ENCODE data around the gene TMEM169.

Gene TMEM169

GRCh38 chr2:216047397-216047796 lies 34.3 kb upstream of the TMEM169 start:
- H3K4me3 ChIP-seq (replicated peaks; ENCODE audit: insufficient read depth, low read length): no peak overlapping the region
- no peak for DNase-seq (ENCODE audit: low read depth in 1 of 2, low spot score in 1 of 2)
- H3K27me3 ChIP-seq (ENCODE audit: insufficient read depth, poor library complexity, severe bottlenecking): no peaks in the 10 kb centered on the region
- no peak for TF ChIP-seq REST (IDR thresholded peaks at IDR 0.05; ENCODE audit: insufficient replicate concordance, low read depth)
- TF ChIP-seq SPI1 (IDR thresholded peaks at IDR 0.05; ENCODE audit: borderline replicate concordance, low read depth): no peak
- TF ChIP-seq GABPA (IDR thresholded peaks at IDR 0.05; ENCODE audit: low read depth): no peak
- TF ChIP-seq POLR2AphosphoS5 (IDR thresholded peaks at IDR 0.05; ENCODE audit: low read depth): no peak
- TF ChIP-seq CTCF (IDR thresholded peaks at IDR 0.05; ENCODE audit: insufficient read depth, low read length): no peak
- H3K27ac ChIP-seq (replicated peaks): no peak overlapping the region

- Histone ChIP-seq H3K4me3 (replicated peaks; ENCODE audit: insufficient read depth, low read length) (no peak overlapping the region), H3K27me3 (ENCODE audit: insufficient read depth, poor library complexity, severe bottlenecking) (no peaks in the 10 kb centered on the region), H3K27ac (replicated peaks) (no peak overlapping the region)
- no peak for DNase-seq (ENCODE audit: low read depth in 1 of 2, low spot score in 1 of 2)
- TF ChIP-seq REST (IDR thresholded peaks at IDR 0.05; ENCODE audit: insufficient replicate concordance, low read depth) (no peak), CTCF (IDR thresholded peaks at IDR 0.05; ENCODE audit: insufficient read depth, low read length) (no peak)
Observed at GRCh38 chr2:216049452-216049851, 32.3 kb upstream of the TMEM169 start.

GRCh38 chr2:216051350-216051749 lies 30.4 kb upstream of the TMEM169 start:
- no peak overlapping the region for H3K27ac ChIP-seq (replicated peaks)
- H3K27me3 ChIP-seq (ENCODE audit: insufficient read depth, poor library complexity, severe bottlenecking): no peaks in the 10 kb centered on the region
- no peak overlapping the region for H3K4me3 ChIP-seq (replicated peaks; ENCODE audit: insufficient read depth, low read length)
- DNase-seq (ENCODE audit: low read depth in 1 of 2, low spot score in 1 of 2): no peak
- TF ChIP-seq SPI1 (IDR thresholded peaks at IDR 0.05; ENCODE audit: borderline replicate concordance, low read depth) (no peak), REST (IDR thresholded peaks at IDR 0.05; ENCODE audit: insufficient replicate concordance, low read depth) (no peak), GABPA (IDR thresholded peaks at IDR 0.05; ENCODE audit: low read depth) (no peak), CTCF (IDR thresholded peaks at IDR 0.05; ENCODE audit: insufficient read depth, low read length) (no peak), POLR2AphosphoS5 (IDR thresholded peaks at IDR 0.05; ENCODE audit: low read depth) (no peak)

All from HL-60 (cell line).